Chondrocyte (in vitro differentiated cells): Measurements from ENCODE around the gene RPS17. TPM values are rescaled to one million over a fixed set of nuclear protein-coding genes. Genes with fewer than 3 reads are reported as not detected.

ENCODE experiments used
- DNase-seq: peaks from one replicate; pipeline ENCODE4 v3.0.0; 2021; ENCODE audit warnings: mixed read lengths, low spot score
- H3K27ac Mint-ChIP-seq: one replicate; pipeline ENCODE4 v1.8.0; 2021; ENCODE audit warnings: mild to moderate bottlenecking, moderate library complexity, mixed read lengths; ENCODE audit not compliant: unreplicated experiment
- H3K27me3 Mint-ChIP-seq: 2 replicates; pipeline ENCODE4 v1.8.0; 2021; ENCODE audit warnings: low read depth, mixed read lengths
- H3K36me3 Mint-ChIP-seq: 2 replicates; pipeline ENCODE4 v1.8.0; 2021; ENCODE audit warnings: low read depth, mixed read lengths
- H3K4me1 Mint-ChIP-seq: 2 replicates; pipeline ENCODE4 v1.8.0; 2021; ENCODE audit warnings: low read depth, mild to moderate bottlenecking, mixed read lengths
- H3K4me3 Mint-ChIP-seq: one replicate; pipeline ENCODE4 v1.8.0; 2021; ENCODE audit warnings: mild to moderate bottlenecking, moderate library complexity, mixed read lengths; ENCODE audit not compliant: unreplicated experiment
- H3K9me3 Mint-ChIP-seq: 2 replicates; pipeline ENCODE4 v1.8.0; 2021; ENCODE audit warnings: low read depth, mixed read lengths
- CTCF ChIP-seq: fragments of 200-600 bp; sonication (generic); IDR thresholded peaks from 2 replicates; pipeline ENCODE4 v1.5.0; 2021; ENCODE audit warnings: antibody characterized with exemption, mild to moderate bottlenecking, moderate library complexity
- total RNA-seq: library from RNA; stranded (reverse); gene quantifications from 3 replicates; pipeline ENCODE4 v1.2.1, GENCODE V29; 2021

RPS17 gene
- total RNA-seq, 1 donor from 2014 or later: 1,001 TPM

GRCh38 chr15:82568986-82569385 is 28.7 kb upstream of the RPS17 start:
- no peak overlapping the region for H3K4me3 Mint-ChIP-seq
- H3K27me3 Mint-ChIP-seq: peaks cover 5% of the 10 kb centered on the region

GRCh38 chr15:82567661-82568060 is 27.4 kb upstream of the RPS17 start:
- Mint-ChIP-seq H3K27ac (no peak overlapping the region), H3K27me3 (peaks cover 3% of the 10 kb centered on the region), H3K9me3 (no peaks in the 10 kb centered on the region), H3K36me3 (no peaks in the 10 kb centered on the region), H3K4me1 (peaks cover 18% of the 10 kb centered on the region), H3K4me3 (no peak overlapping the region)
- no peak for TF ChIP-seq CTCF
- DNase-seq: no peak

More at GRCh38 chr15:82568986-82569385, 28.7 kb upstream of the RPS17 start:
- H3K9me3 Mint-ChIP-seq: no peaks in the 10 kb centered on the region
- H3K27ac Mint-ChIP-seq: no peak overlapping the region
- DNase-seq: no peak
- peaks cover 18% of the 10 kb centered on the region for H3K4me1 Mint-ChIP-seq
- TF ChIP-seq CTCF: no peak
- H3K36me3 Mint-ChIP-seq: no peaks in the 10 kb centered on the region

- Mint-ChIP-seq H3K4me3 (no peak overlapping the region), H3K4me1 (peaks cover 13% of the 10 kb centered on the region), H3K36me3 (no peaks in the 10 kb centered on the region), H3K27me3 (peaks cover 3% of the 10 kb centered on the region), H3K27ac (peak overlapping the region; percentile 12), H3K9me3 (no peaks in the 10 kb centered on the region)
- no peak for TF ChIP-seq CTCF
- DNase-seq: no peak
These were observed 26.4 kb upstream of the RPS17 start for GRCh38 chr15:82566690-82567089.

GRCh38 chr15:82558502-82558901 is 18.2 kb upstream of the RPS17 start:
- Mint-ChIP-seq H3K9me3 (no peaks in the 10 kb centered on the region), H3K27ac (no peak overlapping the region), H3K27me3 (peaks cover 28% of the 10 kb centered on the region), H3K4me3 (no peak overlapping the region), H3K4me1 (no peaks in the 10 kb centered on the region), H3K36me3 (no peaks in the 10 kb centered on the region)
- DNase-seq: no peak
- TF ChIP-seq CTCF: no peak

- DNase-seq: no peak
- Mint-ChIP-seq H3K27me3 (peaks cover 41% of the 10 kb centered on the region), H3K4me3 (no peak overlapping the region), H3K36me3 (peaks cover 2% of the 10 kb centered on the region), H3K4me1 (no peaks in the 10 kb centered on the region), H3K9me3 (no peaks in the 10 kb centered on the region), H3K27ac (no peak overlapping the region)
- no peak for TF ChIP-seq CTCF
These were observed 16.2 kb upstream of the RPS17 start for GRCh38 chr15:82556315-82557035.
